NOMO-1 treated with dmso at 0.1 percent for 144 hours (cell line): ENCODE data around the gene ZFAND4.
"Not testable (repeated sequence)": the region's sequence is repeated elsewhere in the genome, so short reads cannot be mapped to it uniquely, and the experiment has no call there.

ENCODE experiments used
- DNase-seq: peaks from one replicate; lab custom pipeline; 2025; ENCODE audit not compliant: unreplicated experiment; lab: John Stamatoyannopoulos, UW

Gene ZFAND4

DNA sequence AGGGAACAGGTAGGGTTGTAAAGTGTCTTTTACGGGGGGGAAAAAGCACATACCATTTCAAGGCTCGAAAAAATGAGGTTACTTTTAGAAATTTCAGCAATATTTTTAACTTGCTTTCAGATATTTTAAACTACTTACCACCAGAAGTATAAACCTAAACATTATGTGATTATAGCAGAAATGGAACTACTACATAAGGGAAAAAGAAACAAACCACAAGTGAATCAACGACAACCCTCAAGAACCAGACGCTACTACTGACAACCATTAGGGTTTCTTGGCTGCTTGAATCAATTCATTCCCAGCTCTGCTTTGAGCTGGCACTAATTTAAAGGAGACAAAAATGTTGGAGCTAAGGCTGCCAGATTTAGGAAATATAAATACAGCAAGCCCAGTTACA, 80.1 kb downstream of the ZFAND4 start:
- DNase-seq = no peak

DNA sequence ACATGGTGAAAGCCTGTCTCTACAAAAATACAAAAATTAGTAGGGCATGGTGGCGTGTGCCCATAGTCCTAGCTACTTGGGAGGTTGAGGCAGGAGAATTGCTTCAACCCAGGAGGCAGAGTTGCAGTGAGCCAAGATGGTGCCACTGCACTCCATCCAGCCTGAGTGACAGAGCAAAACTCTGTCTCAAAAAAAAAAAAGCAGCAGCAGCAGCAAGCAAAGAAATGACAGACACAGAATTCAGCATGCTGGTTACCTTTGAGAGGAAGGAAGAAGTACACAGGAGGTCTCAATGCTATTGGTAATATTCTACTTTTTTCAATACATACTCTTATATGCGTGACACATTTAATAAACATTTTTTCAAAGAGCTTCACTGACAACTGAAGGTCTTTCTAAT, 81.3 kb downstream of the ZFAND4 start:
- no peak for DNase-seq

DNA sequence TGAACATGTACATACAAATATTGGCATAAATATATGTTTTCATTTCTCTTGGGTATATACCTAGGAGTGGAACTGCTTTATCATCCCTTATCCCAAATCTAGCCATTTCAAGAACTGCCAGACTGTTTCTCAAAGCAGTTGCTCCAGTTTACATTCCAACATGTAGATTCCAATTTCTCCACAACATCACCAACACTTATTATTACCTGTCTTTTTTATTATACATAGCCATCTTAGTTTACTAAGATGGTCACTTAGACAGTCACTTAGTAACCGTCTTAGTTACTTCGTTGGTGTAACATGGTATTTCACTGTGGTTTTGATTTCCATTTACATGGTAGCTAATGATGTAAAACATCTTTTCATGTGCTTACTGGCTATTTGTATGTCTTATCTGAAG, 82.7 kb downstream of the ZFAND4 start:
- DNase-seq = no peak

DNA sequence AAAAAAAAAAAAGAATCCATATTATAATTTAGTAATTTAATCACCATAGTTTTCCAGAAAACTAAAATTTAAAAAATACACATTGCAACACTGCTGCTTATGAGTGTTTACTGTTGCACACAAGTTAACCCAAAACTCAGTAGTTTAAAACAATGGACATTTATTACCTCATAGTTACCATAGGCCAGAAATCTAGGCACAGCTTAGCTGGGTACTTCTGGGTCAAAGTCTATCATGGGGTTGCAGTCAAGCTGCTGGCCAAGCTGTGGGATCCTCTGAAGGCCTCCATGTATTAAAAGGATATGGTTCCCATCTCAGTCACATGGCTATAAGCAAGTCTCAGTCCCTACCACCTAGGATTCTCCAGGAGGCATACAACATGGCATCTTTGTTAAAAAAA, 83.6 kb downstream of the ZFAND4 start:
- DNase-seq = no peak

DNA sequence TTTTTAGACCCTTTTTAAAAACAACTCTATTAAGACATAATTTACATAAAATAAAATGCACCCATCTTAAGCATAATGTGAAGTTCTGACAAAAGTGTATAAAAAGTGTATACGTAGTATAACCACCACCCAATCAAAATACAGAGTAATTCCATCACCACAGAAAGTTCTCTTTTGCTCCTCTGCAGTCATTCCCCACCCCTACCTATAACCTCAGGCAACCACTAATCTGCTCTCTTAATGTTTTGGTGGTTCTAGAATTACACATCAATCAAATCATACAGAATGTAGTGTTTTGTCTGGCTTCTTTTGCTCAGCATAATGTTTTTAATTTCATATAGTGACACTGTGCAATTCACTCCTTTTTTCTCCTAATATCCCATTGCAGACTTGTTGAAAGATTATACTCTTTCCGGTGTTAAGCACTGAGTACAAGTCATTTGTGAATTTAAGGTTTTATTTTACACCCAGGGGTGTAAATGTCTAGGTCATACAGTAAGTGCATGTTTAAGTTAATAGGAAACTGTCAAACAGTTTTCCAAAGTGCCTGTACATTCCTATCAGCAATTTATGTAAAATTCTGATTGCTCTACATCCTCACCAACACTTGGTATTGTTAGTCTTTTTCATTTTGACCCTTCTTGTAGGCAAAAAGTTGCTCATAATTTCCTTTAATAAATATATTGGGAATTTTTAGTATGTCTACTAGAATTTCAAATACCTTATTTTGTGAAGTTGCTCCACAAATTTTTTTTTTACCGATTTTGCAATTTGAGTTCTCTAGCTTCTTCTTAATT, 86.3 kb downstream of the ZFAND4 start:
- DNase-seq = no peak

DNA sequence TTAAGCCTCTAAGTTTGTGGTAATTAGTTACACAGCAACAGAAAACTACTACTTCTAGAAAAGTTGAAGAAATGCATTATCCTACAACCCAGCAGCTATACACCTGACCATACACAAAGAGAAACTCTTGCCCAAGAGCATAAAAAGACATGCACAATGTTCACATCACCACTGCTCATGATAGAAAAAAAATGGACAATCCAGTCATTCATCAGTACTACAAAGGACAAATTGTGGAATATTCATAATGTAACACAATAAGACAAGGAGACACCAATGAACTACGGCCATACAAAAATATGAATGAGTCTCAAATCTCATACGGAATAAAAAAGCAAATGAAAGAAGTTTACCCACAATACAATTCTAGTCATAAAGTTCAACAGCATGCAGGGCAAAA, 87.4 kb downstream of the ZFAND4 start:
- no peak for DNase-seq

DNA sequence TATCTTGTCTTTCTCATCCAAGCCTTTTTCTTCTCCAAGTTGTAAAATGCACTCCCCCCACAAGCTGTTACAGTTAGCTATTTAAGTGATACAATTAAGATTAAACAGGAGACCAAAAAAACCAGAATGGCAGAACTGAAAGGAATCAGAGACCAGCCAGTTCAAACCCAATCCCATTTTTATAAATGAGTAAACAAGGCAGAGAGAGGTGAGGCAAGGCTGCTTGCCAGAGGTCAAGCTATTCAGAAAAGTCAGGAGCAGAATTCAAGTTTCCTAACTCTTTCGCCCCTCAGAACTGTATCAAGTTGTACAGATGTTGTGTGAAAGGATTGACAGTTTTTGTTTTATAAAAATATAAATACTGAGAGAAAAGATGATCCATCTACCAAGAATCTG, 90.2 kb downstream of the ZFAND4 start:
- no peak for DNase-seq

DNA sequence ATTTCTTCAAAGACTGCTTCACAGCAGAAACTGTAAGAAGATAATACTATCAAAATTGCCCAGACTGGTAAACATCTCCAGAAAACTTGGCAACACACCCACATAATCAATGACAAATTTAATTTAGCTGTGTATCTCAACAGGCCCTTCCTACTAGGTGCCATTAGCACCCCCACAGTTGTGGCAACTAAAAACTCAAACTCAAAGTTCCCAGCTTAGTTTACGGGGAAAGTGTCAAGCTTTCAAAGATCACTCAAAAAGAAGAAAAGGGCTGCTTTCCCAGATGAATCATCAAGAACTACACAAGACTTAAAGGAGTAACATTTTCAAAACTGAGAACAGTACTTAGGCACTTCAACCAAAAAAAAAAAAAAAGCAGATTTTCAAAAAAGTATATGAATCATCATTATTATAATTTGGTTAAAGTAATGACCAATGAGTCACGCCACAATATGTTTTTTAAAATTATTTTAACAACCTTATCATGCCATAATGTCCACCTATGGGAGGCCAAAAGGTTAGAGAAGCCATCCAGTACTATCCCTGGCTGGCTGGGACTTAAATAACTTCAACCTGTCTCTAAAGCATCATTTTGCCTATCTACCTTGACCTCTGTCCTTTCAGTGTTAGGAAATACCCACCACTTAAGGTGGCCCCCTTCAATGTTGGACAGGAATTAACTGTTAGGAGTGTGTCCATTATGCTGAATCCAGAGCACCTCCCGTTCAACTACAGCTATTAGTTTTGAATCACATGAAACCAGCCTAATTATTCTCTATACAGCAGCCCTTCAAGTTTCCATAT, 90.8 kb downstream of the ZFAND4 start:
- DNase-seq = no peak

DNA sequence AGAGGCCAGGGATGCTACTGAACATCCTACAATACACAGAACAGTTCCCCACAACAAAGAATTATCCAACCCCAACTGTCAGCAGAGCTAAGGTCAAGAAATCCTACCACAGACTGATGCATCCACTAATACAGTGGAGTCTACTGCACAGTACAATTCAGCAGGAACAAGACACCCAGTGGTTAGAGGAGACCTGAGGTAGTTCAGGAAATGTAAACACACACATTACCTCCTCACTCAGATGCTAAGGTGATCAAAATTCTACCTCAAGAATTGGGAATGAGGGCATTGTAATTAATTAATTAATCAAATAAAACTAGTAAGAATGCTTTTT, 91.4 kb downstream of the ZFAND4 start:
- DNase-seq = no peak

DNA sequence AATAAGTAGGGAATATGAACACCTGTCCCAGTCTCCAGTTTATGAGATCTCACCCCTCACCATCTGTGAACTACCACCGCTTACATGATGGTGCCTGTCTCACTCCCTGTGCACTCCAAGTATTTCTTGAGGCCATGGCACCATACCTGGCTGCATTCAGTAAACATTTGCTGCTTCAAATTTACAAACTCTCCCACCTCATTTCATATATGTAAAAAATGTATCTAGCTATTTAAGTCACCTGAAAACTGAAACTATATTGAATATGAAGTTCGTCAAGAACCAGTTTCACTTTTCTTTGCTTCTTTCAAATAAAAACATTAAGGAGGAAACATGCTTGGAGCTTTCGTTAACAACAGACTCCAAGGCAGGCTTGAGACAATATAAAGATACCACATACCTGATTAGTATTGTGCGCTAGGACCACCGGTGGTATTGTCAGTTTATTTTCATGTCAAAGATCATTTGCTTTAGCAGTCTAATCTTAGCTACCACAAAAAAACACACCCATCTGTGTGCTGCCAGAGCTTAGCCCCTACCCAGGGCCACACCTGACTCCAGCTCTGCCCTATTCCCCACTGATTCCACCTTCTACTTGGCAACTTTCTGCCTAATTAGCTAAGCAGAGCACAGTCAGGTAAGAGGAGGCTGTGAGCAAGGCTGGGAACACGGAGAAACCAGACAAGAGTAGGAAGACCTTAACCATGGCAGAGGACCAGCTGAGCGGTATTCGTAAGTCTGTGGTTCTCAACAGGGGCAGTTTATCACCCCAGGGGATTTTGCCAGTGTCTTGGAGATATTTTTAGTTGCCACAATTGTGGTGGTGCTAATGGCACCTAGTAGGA, 92.0 kb downstream of the ZFAND4 start:
- no peak for DNase-seq

DNA sequence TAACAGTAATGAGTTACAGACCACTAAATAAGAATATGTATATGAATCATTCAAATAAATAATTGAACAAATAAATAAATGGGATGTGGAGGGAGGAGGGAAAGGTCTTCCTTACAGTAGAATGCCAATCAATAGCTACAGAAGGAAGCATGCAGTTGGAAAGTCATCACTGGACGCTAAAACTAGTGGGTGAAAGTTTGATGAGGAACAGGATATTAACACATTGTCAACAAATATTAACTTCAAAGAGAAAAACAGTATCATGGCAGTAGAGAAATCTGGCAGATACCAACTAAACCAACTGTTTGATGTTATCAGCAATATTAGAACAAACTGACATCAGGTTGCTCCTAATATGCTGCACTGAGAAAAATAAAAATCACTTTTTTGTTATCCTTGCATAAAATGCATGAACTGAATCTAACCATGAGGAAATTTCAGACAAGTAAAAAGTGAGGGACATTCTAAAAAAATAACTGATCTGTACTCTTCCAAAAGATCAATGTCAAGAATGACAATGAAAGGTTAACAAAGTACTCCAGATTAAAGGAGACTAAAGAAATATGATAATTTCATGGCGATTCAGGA, 94.1 kb downstream of the ZFAND4 start:
- DNase-seq = no peak

DNA sequence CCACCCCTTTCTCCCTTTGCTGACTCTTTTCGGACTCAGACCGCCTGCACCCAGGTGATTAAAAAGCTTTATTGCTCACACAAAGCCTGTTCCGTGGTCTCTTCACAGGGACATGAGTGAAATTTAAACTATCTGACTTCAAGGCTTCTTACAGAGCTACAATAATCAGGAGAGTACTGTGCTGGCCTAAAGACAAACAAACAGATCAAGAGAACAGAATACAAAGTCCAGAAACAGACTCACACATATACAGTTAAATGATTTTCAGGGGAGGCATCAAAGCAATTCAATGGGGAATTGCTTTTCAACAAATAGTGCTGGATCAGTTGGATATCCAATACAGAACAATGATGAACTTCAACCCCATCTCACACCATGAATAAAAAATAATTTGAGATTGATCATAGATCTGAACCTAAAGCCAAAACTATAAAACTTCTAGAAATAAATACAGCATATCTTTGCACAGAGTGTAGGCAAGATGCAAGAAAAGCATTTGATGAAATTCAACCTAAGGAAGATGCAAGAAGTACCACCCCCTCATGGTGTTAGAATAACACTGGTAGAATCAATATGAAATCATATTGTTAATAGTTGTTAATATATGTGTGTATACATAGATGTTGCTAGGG, 96.5 kb downstream of the ZFAND4 start:
- DNase-seq = no peak

DNA sequence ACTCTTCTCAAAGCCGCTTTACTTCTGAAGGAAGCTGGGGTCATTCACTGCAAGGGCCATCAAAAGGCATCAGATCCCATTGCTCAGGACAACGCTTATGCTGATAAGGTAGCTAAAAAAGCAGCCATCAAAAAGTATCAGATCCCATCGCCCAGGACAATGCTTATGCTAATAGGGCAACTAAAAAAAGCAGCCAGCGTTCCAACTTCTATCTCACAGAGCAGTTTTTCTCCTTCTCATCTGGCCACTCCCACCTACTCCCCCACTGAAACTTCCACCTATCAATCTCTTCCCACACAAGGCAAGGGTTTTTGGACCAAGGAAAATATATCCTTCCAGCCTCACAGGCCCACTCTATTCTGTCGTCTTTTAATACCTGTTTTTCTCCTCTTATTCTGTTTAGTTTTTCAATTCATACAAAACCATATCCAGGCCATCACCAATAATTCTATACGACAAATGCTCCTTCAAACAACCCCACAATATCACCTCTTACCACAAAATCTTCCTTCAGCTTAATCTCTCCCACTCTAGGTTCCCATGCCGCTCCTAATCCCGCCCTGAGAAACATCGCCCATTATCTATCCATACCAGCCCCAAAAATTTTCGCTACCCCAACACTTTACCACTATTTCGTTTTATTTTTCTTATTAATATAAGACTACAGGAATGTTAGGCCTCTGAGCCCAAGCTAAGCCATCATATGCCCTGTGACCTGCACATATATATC, 97.4 kb downstream of the ZFAND4 start:
- not testable (repeated sequence) for DNase-seq

DNA sequence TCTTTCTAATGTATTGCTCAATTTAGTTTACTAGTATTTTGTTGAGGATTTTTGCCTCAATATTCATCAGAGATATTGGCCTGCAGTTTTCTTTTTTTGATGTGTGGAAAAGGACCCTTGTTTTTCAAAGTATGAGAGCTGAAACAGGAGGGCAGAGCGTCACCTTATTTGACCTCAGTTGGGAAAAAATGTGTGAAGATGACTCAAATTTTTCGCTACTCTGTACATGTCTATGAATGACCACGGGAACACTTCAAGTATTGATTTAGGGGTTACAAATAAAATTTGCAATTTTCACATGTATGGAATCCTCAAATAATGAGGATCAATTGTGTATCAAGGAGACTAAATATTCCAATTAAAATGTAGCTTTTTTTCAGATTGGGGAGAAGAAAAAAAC, 103.1 kb downstream of the ZFAND4 start:
- no peak for DNase-seq

DNA sequence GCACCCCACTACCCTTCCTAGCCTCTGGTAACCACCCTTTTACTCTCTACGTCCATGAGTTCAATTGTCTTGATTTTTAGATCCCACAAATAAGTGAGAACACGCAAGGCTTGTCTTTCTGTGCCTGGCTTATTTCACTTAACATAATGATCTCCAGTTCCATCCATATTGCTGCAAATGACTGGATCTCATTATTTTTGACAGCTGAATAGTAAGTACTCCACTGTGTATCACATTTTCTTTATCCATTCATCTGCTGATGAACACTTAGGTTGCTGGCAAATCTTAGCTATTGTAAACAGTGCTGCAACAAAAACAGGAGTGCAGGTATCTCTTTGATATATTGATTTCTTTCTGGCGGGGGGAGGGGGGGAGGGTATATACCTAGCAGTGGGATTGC, 106.2 kb downstream of the ZFAND4 start:
- no peak for DNase-seq
